Measurements from ENCODE around the gene HMGCR.
"Not testable (repeated sequence)": the region's sequence is repeated elsewhere in the genome, so short reads cannot be mapped to it uniquely, and the experiment has no call there.

The HMGCR gene

DNA sequence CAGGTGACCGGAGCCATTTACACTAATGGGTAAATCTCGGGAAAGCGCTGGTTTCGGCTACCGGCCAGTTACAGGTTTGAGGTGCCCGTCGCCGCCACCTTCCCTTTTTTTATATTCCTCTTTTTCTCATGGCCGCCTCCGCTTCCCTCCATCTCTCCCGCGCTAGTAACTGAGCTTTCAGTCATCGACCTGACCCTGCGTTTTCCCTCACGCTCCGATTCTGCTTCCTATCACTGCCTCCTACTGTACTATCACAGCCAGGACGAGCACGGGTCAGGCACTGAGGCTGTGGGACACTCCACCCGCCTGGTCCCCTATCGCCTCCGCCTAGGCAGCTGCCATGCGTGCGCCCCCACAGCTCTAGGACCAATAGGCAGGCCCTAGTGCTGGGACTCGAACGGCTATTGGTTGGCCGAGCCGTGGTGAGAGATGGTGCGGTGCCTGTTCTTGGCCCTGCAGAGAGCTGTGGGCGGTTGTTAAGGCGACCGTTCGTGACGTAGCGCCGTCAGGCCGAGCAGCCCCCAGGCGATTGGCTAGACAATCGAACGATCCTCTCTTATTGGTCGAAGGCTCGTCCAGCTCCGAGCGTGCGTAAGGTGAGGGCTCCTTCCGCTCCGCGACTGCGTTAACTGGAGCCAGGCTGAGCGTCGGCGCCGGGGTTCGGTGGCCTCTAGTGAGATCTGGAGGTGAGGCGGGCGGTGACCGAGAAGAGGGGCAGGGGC lies at the start of gene HMGCR:
TSS of gene HMGCR (plus strand) at position 606 of the 722 bp plus-strand sequence. CDS start 5,386 bp downstream, outside the sequence.
- DNase-seq (ENCODE audit: low read depth in 2 of 2): peak; percentile 94 to 95

DNA sequence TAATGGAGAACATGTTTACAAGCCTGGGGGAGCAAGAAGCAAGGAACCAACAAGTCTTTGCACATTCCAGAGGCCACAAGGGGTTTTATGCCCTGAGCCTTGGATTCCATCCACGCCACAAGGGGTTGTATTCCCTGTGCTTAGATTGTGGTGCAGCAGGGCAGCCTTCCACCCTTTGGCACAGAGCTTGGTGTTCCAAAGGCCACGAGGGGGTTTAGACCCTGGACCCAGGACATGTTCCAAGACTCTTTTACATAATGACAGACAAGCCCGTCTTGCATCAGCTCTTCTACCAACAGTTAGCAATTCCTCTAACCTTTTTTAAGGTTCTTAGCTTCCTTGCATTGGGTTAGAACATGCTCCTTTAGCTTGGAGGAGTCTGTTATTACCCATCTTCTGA lies 45.2 kb upstream of the HMGCR start:
- not testable (repeated sequence) for DNase-seq (ENCODE audit: low read depth in 2 of 2)

DNA sequence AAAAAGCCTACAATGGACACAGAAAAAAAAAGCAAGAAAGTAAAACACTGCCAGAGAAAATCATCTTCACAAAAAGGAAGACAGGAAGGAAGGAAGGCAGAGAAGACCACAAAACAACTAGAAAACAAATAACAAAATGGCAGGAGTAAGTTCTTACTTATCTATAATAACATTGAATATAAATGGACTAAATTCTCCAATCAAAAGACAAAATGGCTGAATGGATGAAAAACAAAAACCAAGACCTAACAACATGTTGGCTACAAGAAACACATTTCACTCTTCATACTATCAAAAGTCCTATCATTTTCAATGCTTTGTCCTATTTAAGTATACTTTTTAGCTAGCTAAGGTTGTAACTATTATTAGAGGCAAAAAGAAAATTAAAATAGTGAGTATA lies 36.9 kb upstream of the HMGCR start:
- no peak for DNase-seq (ENCODE audit: low read depth in 2 of 2)

DNA sequence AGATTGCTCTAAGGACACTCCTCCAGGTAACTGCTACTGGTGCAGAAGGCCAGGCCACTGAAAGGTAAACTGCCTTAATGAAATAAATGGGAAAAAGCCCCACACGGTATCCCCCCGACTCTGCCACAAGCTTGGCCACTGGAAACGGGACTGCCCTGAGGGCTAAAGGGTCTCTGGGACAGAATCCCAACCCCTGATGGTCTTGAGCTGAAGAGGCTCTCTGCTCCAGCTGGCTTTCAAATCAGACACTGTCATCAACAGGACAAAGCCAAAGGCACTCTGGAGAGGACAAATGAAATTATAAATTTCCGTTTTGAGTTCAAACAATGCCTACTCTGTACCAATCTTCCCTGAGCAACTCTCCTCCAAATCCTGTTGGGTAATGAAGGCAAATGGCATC lies 33.6 kb upstream of the HMGCR start:
- DNase-seq (ENCODE audit: low read depth in 2 of 2): no peak

DNA sequence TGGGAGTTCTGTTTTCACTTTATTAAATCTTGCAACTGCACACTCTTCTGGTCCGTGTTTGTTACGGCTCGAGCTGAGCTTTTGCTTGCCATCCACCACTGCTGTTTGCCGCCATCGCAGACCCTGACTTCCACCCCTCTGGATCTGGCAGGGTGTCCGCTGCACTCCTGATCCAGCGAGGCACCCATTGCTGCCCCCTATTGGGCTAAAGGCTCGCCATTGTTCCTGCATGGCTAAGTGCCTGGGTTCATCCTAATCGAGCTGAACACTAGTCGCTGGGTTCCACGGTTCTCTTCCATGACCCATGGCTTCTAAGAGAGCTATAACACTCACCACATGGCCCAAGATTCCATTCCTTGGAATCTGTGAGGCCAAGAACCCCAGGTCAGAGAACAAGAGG lies 32.5 kb upstream of the HMGCR start:
- not testable (repeated sequence) for DNase-seq (ENCODE audit: low read depth in 2 of 2)

DNA sequence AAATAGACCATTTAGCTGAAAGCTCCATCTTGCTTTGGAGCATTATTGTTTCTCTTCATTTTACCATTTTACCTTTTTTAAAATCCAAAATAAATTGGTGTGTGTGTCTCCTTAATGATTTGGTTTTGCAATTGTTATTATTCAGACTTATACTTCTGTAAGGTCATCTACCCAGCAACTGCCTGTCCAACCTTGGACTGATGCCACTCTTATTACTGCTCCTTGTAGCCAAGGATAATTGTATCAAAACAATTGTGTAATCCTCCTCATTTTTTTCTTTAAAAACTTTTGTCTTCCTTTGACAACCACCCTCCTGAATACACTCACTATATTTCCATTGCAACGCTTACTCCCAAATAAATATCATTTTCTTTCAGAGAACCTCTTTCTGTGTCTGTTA lies 30.3 kb upstream of the HMGCR start:
- no peak for DNase-seq (ENCODE audit: low read depth in 2 of 2)

DNA sequence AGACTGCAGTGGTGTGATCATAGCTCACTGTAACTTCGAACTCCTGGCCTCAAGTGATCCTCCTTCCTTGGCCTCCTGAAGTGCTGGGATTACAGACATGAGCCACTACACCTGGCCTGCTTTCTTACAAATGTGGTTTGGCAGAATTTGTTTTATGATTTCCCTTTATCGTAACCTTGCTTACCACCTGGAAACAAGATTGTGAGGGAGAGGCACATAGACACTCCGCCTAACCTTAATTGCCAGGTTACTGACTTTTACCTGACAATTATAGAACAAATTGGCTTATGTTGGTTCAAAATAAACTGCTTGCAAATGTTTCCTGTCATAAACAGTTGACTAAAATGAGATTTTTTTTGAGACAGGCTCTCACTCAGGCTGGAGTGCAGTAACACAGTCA lies 26.8 kb upstream of the HMGCR start:
- DNase-seq (ENCODE audit: low read depth in 2 of 2): no peak

DNA sequence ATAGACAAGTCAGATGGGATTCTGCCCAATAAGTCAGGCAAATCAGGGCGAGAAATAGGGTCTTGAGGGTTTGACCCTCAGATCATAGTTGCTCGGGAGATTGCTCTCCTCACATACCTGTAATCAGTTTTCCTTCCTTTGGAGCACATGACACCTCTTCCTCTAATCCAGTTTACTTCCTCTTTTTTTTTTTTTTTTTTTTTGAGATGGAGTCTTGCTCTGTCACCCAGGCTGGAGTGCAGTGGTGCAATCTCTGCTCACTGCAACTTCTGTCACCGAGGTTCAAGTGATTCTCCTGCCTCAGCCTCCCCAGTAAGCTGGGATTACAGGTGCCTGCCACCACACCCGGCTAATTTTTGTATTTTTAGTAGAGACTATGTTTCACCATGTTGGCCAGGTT lies 17.9 kb upstream of the HMGCR start:
- DNase-seq (ENCODE audit: low read depth in 2 of 2): not testable (repeated sequence)

DNA sequence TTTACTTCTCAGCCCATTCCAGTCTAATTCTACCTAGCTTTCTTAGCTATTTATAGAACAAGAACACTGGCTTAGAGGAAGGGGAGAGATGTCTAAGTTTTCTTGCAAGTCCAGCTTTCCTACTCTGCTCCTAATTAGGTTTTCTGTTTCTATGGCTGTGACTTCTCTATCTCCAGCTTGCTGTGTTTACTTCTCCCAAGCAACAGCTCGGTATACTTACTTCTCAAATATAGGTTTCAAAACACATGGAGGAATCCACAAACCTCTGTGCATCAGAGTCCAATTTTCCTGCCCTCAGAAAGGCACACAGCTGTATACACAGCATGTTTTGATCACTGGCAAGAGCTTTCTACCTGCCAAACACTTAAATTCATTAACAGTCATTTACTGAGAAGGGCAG lies 17.4 kb upstream of the HMGCR start:
- no peak for DNase-seq (ENCODE audit: low read depth in 2 of 2)

DNA sequence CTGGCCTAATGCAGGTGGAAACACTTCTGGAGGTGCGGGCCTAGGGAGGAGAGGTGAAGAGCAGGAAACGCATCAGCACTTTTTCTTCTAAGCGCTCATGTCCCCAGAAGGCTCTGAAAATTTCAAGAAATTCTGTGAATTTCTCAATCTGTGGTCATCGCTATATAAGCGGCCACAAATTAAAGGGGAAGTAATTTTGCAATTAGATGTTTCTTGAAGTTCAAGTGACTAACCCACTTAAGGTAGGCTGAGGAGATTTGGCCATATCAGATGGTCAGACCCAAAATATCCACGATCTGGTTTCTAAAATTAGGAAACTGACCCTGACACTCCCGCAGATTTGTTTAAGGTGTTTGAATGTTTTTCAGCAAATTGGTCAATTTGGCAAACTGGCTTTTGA lies 16.6 kb upstream of the HMGCR start:
- DNase-seq (ENCODE audit: low read depth in 2 of 2): no peak

DNA sequence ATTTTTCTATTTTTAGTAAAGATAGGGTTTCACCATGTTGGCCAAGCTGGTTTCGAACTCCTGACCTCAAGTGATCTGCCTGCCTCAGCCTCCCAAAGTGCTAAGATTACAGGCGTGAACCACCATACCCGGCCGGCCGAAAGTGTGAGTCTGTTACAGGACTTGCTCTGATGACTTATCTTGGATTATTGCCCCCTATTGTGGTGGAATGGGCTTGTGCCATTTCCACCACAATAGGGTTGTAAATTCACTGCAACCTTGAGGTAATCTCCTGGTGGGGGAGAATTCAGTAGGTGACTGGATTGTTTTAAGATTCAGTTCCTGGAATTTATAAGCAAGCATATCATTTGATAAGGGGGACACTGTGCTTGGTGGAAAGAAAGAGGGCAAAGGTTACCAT lies 15.0 kb upstream of the HMGCR start:
- no peak for DNase-seq (ENCODE audit: low read depth in 2 of 2)

DNA sequence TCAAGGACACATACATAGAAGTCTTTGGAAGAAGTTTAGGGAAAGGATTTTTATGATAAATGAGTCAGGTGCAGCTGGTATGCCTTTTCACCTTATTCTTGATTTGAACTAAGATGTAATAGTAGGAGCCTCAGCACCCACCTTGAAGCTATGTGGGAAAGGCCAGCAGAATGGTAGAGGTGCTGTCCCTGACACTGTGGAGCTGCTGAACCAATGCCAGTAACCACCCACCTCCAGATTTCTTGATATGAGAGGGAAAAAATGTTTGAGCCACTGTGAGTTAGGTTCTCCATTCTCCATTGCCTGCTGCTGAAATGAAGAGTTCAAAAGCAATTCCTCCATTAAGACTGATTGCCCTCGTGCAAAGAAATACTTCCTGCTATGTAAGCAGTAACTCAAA lies 12.2 kb upstream of the HMGCR start:
- no peak for DNase-seq (ENCODE audit: low read depth in 2 of 2)

DNA sequence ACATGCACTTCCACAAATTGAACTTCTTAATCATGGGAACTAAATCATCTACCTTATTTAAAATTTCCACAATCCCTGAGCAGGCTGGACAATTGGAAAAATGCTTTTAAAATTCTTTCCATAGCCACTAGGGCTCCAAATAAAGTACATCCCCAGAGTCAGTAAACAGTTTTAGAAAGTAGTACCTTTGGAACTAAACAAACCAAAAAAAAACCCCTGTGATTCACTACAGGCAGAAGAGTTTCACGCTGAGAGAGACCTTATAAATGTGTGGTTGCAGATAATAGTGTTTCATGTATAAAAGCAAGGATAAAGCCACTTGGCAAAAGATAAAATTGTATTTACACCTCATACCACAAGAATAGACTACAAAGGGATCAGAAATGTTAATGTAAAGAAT lies 11.8 kb upstream of the HMGCR start:
- no peak for DNase-seq (ENCODE audit: low read depth in 2 of 2)

DNA sequence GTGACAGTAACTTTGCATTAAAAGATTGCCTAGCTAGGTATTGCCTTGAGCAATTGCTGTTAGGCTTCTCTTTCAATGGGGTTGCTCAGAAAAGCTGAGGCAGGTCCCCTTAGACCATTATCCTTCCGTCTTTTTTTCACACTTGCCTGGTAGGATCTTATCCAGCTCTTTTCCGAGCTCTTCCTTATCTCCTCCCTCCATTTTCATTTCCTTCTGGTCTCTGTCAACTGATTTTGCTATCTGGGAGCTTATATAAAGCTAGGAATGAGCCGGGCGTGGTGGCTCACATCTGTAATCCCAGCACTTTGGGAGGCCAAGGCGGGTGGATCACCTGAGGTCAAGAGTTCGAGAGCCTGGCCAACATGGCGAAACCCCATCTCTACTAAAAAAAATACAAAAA lies 6.6 kb upstream of the HMGCR start:
- DNase-seq (ENCODE audit: low read depth in 2 of 2): no peak

DNA sequence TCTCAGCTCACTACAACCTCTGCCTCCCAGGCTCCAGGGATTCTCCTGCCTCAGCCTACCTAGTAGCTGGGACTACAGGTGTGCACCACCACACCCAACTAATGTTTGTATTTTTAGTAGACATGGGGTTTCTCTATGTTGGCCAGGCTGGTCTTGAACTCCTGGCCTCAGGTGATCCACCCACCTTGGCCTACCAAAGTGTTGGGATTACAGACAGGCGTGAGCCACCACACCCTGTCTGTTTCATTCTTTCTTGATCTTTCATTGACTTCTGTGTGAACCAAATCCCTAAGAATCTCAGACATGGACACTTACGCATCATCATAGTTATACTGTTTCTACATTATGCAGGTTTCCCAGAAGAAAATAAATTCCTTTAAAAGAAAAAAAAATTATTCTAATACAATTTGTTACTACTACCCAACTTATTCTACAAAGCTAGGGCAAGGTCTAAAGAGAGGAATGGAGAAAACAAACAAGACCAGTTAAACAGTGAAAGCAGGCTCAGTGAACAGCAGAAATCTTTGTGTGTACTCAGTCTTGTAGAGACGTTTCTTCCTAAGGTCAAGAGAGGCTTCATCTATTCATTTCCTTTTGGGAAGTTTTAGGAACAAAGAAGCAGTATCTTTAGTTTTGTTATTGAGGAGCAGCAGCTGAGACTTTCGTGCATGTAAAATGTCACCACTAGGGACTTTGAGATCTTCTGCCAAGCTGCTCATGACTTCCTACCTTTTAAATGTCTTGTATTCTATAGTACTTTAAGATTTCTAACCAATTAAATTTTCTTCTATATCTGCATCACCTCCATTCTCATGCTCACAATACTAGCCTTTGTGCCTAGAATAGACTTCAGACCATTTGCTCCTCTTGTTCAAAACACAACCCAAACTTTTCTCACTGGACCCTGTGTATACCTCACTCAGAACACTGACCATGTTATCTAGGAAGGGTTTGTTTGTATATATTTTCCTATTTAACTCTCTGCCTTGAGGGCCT lies 5.6 kb upstream of the HMGCR start:
- DNase-seq (ENCODE audit: low read depth in 2 of 2): no peak

DNA sequence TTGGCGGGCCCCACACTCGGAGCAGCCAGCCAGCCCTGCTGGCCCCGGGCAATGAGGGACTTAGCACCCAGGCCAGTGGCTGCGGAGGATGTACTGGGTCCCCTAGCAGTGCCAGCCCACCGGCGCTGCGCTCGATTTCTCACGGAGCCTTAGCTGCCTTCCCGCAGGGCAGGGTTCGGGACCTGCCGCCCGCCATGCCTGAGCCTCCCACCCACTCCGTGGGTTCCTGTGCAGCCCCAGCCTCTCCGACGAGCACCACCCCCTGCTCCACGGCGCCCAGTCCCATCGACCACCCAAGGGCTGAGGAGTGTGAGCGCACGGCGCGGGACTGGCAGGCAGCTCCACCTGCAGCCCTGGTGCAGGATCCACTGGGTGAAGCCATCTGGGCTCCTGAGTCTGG lies 3.3 kb upstream of the HMGCR start:
- not testable (repeated sequence) for DNase-seq (ENCODE audit: low read depth in 2 of 2)

DNA sequence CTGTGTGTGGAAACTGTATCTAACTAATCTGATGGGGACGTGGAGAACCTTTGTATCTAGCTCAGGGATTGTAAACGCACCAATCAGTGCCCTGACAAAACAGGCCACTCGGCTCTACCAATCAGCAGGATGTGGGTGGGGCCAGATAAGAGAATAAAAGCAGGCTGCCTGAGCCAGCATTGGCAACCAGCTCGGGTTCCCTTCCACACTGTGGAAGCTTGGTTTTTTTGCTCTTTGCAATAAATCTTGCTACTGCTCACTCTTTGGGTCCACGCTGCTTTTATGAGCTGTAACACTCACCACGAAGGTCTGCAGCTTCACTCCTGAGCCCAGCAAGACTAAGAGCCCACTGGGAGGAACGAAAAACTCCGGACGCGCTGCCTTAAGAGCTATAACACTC lies 2.6 kb upstream of the HMGCR start:
- DNase-seq (ENCODE audit: low read depth in 2 of 2): not testable (repeated sequence)

DNA sequence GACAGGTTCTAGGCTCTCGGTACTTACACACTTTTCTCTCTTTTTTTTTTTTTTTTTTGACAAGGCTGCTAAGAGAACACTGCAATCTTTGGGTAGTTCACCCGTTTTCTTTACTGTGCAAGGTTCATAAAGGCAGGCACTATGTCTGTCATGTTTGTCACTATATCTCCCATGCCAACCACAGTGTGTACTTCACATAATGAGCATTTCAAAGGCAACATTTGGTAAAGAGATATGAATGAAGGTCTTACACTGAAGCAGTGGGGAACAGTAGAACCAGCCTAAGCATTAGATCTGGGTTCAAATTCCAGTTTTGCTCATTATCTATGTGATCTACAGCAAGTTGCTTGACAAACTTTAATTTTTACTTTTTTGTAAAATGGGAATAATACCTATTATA lies 1.5 kb upstream of the HMGCR start:
- DNase-seq (ENCODE audit: low read depth in 2 of 2): no peak

DNA sequence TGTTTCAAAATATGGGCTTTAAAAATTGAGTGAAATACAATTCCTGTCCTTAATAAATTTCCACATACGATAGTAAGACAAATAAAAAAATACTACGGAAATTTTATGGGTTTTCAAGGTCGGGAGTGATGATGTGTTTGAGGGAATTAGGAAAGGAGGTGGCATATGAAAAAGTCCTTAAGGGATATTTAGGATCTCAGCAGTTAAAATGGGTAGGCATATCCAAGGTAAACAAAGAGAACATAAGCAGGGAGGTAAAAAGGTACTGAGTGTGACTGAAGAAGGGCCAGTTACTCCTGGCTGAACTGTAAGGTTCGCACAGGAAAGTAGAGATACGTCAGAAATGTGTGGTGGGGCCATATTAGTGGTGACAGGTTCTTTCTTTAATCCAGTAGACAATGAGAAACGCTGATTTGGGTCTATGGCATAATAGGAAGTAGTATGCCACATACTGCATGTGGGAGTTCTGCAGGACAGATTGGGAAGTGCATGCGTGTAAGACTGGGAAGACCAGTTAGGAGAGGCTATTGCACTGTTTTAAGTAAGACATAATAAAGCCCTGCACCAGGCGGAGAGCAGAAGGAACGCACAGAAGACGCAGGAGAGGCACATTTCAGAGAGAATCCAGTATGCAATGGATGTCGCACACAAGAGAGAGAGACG lies 937 bp upstream of the HMGCR start:
- DNase-seq (ENCODE audit: low read depth in 2 of 2): no peak

DNA sequence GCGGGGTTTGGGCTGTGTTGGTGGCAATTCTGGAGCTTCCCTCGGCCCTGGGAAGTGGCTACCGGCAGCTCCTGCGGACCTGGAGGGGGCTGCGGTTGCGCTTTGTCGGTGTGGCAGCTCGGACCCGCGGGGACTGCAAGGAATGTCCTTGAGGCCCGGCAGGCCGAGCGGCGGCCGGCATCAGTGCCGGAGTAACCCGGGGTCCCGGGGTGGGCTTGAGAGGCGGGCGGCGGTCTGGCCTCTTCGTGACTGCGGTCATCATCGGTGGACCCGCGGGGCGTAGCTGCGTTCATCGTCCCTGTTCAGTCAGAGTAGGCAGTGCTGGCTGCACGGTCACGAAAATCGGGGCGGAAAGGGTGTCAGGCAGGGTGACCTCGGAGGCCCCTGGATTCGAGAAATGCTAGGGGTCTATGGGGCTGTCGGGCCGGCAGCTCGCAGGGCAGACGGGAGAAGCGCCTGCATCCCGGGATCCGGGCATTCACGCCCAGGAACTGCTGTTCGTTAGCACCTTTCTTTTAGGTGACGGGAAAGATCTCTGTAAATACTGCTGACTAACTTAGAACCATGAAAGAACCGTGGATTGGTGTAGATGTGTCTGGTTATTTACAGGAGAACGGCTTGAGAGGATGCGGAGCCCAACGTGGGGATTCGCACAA lies 474 bp downstream of the HMGCR start:
- no peak for DNase-seq (ENCODE audit: low read depth in 2 of 2)

DNA sequence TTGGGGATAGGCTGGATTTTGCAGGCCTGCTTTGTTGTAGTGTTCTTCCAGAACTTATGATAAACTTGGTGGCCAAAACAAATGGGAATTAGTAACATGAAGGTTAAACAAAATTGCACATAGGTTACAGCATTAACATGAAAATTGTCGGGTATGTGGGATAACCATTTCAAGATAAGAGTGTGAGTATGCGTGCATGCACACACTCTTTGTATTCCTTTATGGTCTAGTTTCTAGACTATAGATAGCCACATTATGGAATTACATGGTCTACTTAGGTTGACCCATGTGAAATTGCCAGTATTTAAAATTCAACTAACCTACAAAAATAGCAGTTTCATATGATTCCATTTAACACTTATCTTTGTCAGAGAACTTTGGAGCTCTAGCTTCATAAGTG lies 1.4 kb downstream of the HMGCR start:
- DNase-seq (ENCODE audit: low read depth in 2 of 2): no peak

Data from stimulated activated CD4-positive, alpha-beta T cell treated with anti-CD3 and anti-CD28 coated beads, Interleukin-12 subunit alpha, Interleukin-12 subunit beta, amount 100 ng/mL, for 24 hours (primary cell).